ENCODE measurements around the gene FAM131C.

FAM131C gene, protein sequence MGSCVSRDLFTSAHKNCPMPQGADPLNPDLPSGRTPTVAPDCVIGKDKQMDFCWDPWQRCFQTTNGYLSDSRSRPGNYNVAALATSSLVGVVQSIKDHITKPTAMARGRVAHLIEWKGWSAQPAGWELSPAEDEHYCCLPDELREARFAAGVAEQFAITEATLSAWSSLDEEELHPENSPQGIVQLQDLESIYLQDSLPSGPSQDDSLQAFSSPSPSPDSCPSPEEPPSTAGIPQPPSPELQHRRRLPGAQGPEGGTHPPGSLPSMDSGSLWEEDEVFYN

DNA sequence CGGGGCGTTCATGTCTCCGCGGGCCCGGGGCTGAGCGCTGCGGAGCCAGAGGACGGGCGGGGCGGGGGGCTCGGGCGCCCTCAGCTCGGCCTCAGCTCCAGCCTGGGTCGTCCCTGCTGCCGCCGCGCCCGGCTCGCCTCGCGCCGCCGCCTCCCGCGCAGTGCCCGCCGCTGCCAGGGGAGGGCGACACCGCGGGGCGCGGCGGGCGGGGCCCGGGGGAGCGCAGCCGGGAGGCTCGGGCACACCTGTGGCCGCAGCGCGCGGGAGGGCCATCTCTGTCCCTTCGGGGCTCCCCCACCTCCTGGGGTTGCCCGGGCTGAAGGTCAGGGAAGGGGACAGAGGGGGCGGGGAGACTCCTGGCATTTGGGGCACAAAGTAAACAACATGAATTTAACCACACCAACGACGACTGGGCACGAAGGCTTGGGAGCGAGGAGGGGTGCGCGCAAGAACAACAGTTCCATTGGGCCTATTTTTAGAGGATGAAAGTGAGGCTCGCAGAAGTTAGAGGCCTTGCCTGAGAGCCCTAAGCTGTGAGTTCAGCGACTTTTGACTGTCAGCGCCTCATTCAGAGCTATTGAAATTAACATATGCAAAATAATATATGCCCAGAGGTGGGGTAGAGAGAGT lies at the start of gene FAM131C:
FAM131C (minus strand) TSS at position 162 of the 630 bp plus-strand sequence. CDS start 209 bp downstream, outside the sequence.
- no peak for DNase-seq (ENCODE audit: low read depth)
- peak within 1 kb of the TSS; percentile 29; the same call in 1 of the 2 replicates for H3K4me3 ChIP-seq (ENCODE audit: low read depth, low read length)
- TF ChIP-seq CTCF (IDR thresholded peaks at IDR 0.05; ENCODE audit: control insufficient read depth, extremely low read depth, insufficient read depth): peak; percentile 58

GRCh38 chr1:16122916-16123315 lies 49.5 kb upstream of the FAM131C start:
- DNase-seq (ENCODE audit: low read depth): no peak
- H3K4me3 ChIP-seq (ENCODE audit: low read depth, low read length): no peak overlapping the region
- no peak for TF ChIP-seq CTCF (IDR thresholded peaks at IDR 0.05; ENCODE audit: control insufficient read depth, extremely low read depth, insufficient read depth)

DNA sequence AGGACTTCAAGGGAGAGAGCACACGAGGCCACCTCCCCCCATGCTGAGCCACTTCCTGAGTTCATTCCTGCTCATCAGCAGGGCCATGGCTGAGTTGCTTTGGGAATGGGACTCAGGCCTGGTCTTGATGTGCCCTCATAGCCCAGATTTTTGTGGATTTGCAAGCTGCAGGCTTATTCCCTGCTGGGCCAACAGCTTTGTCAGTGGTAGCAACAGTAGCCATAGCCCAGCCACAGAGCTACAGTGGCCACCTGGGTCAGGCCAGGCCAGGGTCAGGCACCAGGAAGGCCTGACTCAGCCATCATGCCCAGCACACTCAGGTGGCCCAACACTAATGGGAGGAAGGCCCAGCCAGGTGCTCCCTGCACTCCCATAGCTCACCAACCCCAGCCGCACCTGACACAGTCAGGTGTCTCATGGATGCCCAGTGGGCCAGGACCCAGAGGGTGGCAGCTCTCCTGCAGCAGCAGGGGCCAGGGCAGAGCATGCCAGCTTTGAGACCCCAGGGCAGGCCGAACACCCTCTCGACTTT lies 49.0 kb upstream of the FAM131C start:
- H3K4me3 ChIP-seq (ENCODE audit: low read depth, low read length): no peak overlapping the region
- no peak for TF ChIP-seq CTCF (IDR thresholded peaks at IDR 0.05; ENCODE audit: control insufficient read depth, extremely low read depth, insufficient read depth)
- DNase-seq (ENCODE audit: low read depth): no peak

DNA sequence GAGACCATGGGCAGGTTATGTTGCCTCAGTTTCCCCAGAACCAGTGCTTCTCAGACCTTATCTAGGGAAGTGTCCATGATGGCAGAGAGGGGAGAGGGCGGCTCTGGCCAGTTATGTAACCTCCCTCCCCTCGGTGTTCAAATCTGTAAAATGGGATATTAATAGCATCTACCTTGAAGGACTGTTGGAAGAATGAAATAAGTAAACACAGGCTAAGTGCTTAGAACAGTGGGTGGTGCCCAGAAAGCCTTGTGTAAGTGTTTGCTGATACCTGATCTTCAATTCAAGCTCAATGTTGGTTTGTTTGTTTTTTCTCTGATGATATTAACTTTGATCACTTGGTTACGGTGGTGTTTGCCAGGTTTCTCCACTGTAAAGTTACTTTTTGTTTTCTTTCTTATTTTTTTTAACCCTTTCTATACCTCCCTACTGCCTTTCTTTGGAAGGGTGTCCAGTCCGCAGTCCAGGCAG lies 47.5 kb upstream of the FAM131C start:
- TF ChIP-seq CTCF (IDR thresholded peaks at IDR 0.05; ENCODE audit: control insufficient read depth, extremely low read depth, insufficient read depth): no peak
- H3K4me3 ChIP-seq (ENCODE audit: low read depth, low read length): no peak overlapping the region
- DNase-seq (ENCODE audit: low read depth): peak; percentile 94

GRCh38 chr1:16120407-16120806 lies 47.0 kb upstream of the FAM131C start:
- DNase-seq (ENCODE audit: low read depth): no peak
- no peak for TF ChIP-seq CTCF (IDR thresholded peaks at IDR 0.05; ENCODE audit: control insufficient read depth, extremely low read depth, insufficient read depth)
- H3K4me3 ChIP-seq (ENCODE audit: low read depth, low read length): no peak overlapping the region

DNA sequence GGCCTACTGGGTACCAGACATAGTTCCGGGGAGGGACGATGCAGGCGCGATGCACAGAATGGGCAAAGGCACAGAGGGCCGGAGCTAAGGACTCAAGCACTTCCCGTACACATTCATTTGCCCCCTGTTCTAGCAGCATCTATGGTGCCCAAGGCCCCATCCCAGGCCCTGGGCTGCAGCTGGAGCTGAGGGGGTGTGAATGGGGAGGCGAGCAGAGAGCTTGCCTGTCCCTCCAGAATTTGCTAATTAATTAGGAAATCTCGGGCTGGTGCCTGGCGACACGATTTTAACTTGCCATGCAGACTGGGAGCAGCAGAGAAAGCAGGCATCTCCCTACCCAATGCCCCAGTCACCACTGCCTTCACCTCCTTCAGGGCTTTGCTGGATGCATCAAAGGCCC lies 46.5 kb upstream of the FAM131C start:
- TF ChIP-seq CTCF (IDR thresholded peaks at IDR 0.05; ENCODE audit: control insufficient read depth, extremely low read depth, insufficient read depth): no peak
- H3K4me3 ChIP-seq (ENCODE audit: low read depth, low read length): no peak overlapping the region
- DNase-seq (ENCODE audit: low read depth): no peak
